Measurements from ENCODE around the gene CENPB.
A peak's percentile ranks its signal among the peaks of the same experiment; 100 is the strongest.

CENPB gene

GRCh38 chr20:3788685-3789155 is 2.2 kb upstream of the CENPB start:
- DNase-seq: no peak

- no peak for DNase-seq
Observed at GRCh38 chr20:3787324-3788014, 929 bp upstream of the CENPB start.

GRCh38 chr20:3786126-3786484 is 435 bp downstream of the CENPB start:
- peak; percentile 77 for DNase-seq

GRCh38 chr20:3785240-3786125 is 1.1 kb downstream of the CENPB start:
- no peak for DNase-seq

- no peak for DNase-seq
Observed at GRCh38 chr20:3784863-3785239, 1.7 kb downstream of the CENPB start.

GRCh38 chr20:3784216-3784853 is 2.2 kb downstream of the CENPB start:
- no peak for DNase-seq

GRCh38 chr20:3783511-3784195 is 2.9 kb downstream of the CENPB start:
- DNase-seq: no peak

- no peak for DNase-seq
Observed at GRCh38 chr20:3783068-3783489, 3.5 kb downstream of the CENPB start.

- no peak for DNase-seq
Observed at GRCh38 chr20:3782597-3782996, 3.9 kb downstream of the CENPB start.

- DNase-seq: peak; percentile 73
Observed at GRCh38 chr20:3781153-3781910, 5.2 kb downstream of the CENPB start, which contains the start of gene SPEF1. SPEF1 (minus strand) TSS chr20:3781448; CDS start chr20:3781287, 161 bp downstream.

- DNase-seq: no peak
Observed at GRCh38 chr20:3778976-3779375, 7.6 kb downstream of the CENPB start.

- peak; percentile 82 for DNase-seq
Observed at GRCh38 chr20:3777716-3778629, 8.6 kb downstream of the CENPB start.

- DNase-seq: no peak
Observed at GRCh38 chr20:3777381-3777715, 9.2 kb downstream of the CENPB start.

GRCh38 chr20:3775457-3776108 is 11.0 kb downstream of the CENPB start:
- DNase-seq: no peak

- DNase-seq: no peak
Observed at GRCh38 chr20:3771552-3772058, 14.9 kb downstream of the CENPB start.

GRCh38 chr20:3768342-3769130 is 18.0 kb downstream of the CENPB start:
- peak; percentile 94 for DNase-seq

GRCh38 chr20:3767427-3768341 is 18.9 kb downstream of the CENPB start, which contains the start of gene ADISSP:
ADISSP (minus strand) TSS chr20:3767753; CDS start chr20:3760100, 7,653 bp downstream.
- peak; percentile 99 for DNase-seq

GRCh38 chr20:3767110-3767426 is 19.5 kb downstream of the CENPB start:
- DNase-seq: peak; percentile 65
